ENCODE data around the gene CD44.

CD44 gene

DNA sequence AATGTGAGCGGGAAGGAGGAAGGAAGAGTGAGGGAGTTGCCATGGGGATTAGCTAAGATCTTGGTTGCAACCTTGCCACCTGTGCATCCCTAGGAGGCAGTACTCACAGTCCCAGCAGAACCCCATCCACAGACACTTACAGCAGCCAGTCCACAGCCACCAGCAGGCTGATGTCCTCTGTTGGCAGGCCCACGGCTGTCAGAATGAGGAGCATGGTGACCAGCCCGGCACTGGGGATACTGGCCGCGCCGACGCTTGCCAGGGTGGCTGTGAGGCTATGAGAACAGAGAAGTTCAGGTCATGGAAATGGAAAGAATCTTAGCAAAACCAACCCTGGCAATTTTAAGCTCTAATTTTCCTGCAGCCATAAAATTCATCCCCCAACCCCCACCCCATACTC, 141.8 kb downstream of the CD44 start:
- TF ChIP-seq EP300 (IDR thresholded peaks at IDR 0.05; ENCODE audit: borderline replicate concordance) = no peak
- TF ChIP-seq, protein P1, sequence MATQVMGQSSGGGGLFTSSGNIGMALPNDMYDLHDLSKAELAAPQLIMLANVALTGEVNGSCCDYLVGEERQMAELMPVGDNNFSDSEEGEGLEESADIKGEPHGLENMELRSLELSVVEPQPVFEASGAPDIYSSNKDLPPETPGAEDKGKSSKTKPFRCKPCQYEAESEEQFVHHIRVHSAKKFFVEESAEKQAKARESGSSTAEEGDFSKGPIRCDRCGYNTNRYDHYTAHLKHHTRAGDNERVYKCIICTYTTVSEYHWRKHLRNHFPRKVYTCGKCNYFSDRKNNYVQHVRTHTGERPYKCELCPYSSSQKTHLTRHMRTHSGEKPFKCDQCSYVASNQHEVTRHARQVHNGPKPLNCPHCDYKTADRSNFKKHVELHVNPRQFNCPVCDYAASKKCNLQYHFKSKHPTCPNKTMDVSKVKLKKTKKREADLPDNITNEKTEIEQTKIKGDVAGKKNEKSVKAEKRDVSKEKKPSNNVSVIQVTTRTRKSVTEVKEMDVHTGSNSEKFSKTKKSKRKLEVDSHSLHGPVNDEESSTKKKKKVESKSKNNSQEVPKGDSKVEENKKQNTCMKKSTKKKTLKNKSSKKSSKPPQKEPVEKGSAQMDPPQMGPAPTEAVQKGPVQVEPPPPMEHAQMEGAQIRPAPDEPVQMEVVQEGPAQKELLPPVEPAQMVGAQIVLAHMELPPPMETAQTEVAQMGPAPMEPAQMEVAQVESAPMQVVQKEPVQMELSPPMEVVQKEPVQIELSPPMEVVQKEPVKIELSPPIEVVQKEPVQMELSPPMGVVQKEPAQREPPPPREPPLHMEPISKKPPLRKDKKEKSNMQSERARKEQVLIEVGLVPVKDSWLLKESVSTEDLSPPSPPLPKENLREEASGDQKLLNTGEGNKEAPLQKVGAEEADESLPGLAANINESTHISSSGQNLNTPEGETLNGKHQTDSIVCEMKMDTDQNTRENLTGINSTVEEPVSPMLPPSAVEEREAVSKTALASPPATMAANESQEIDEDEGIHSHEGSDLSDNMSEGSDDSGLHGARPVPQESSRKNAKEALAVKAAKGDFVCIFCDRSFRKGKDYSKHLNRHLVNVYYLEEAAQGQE (IDR thresholded peaks at IDR 0.05; ENCODE audit: low read depth) = no peak
- TF ChIP-seq RAD21 (IDR thresholded peaks at IDR 0.05; ENCODE audit: low read depth) = no peak
- TF ChIP-seq YY1 (IDR thresholded peaks at IDR 0.05; ENCODE audit: low read depth) = no peak
- TF ChIP-seq TCF12 (IDR thresholded peaks at IDR 0.05; ENCODE audit: low read depth) = no peak

DNA sequence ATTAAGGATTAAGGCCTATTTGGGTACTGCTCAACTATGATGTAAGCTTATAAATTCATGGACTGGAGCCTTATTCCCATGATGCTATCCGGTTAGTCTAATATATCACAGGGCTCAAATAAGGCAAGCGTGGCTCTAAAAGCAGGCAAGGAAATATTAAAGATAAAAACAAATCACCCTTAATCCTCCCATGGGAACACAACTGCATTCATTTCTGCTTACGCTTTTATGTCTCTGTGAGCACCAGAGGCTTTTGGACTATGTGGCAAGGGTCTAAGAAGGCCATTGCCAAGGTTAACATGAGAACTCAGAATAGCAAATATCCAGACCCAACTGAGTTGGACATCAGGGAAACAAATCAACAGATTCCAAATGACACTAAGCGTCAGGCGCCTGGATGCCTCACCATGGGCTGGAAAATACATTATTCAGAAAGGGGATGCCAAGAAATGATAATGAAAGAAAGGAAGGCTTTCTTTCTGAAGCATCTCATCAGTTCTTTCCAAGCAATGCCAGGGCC, 142.3 kb downstream of the CD44 start:
- TF ChIP-seq YY1 (IDR thresholded peaks at IDR 0.05; ENCODE audit: low read depth) = no peak
- TF ChIP-seq TAF1 (IDR thresholded peaks at IDR 0.05; ENCODE audit: low read depth) = no peak
- TF ChIP-seq ZBTB7A (IDR thresholded peaks at IDR 0.05; ENCODE audit: low read depth) = no peak
- TF ChIP-seq CREB1 (IDR thresholded peaks at IDR 0.05; ENCODE audit: low read depth) = no peak
- no peak for TF ChIP-seq EP300 (IDR thresholded peaks at IDR 0.05; ENCODE audit: borderline replicate concordance)

Measured in Ishikawa (cell line).